NCI-H146 treated with DMSO at 0.1 percent for 48 hours (cell line): ENCODE measurements around the gene CYP19A1.

Experiments used
- DNase-seq: peaks from one replicate; lab custom pipeline; 2025; ENCODE audit not compliant: unreplicated experiment; lab: John Stamatoyannopoulos, UW

CYP19A1 gene

DNA sequence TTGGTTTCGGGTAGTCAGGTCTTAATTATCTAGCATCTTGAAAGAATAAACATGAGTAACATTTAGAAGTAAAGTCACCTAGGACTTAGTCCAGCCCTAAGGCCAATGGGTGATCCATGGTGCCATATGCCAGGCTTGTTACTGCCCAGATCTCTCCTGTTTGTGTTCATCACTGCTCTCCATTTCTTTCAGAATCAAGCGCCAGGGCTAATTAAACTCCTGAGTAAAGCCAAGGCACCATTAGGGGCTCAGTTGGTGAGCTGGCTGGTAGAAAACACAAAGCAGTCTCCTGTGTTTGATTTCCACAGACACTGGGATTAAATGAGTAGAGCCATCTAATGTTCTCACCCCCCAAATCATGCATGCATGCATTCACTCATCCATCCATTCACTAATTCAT lies 11.3 kb downstream of the CYP19A1 start:
- DNase-seq, result no peak

DNA sequence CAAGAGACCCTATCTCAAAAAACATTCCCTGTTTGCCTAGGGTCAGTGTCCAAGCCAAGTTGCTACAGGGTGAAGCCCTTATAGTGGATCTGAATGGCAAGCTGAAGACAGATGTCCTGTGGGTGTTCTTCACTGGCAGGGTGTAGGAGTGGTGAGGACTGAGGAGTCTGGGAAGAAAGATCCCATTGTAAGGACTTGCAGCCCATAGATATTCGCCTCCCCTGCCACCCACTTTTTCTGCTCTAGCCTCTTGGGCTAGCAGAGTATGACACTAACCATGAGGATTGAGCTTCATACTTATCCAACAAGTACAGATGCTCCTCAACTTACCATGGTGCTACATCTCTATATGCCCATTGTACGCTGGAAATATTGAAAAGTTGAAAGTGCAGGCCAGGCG lies 13.2 kb downstream of the CYP19A1 start:
- DNase-seq, result no peak

GRCh38 chr15:51323749-51324148 lies 14.6 kb downstream of the CYP19A1 start:
- DNase-seq, result no peak

DNA sequence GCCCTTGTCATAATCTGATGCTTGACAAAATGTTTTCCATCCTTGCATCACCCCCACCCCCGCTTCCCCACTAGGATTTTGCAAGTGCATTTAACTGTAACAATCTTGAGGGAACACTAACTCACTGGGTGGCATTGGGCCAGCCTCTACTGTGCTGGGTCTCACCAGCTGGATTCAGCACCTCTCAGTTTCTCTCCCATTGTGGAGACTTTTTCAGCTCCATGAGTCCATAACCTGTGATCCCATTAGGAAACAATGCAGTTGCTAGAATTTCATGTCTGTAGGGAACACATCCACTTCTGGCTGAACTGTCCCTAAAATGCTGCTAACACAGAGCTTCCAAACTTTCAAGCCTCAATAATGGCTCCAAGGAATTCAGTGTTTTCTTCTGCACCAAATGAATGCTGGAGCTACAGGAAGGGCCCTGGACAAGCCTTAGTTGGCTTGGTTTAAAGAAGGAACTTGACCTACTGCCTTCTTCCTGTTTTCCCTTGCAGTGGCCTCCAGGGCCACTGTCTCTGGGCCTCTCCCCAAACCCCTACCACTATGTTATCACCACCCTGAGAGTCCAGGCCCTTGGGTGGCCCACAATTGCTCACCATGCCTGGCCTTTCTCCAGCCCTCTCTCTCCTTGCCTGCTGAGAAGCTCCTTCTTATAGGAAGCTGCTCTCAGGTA lies 15.6 kb downstream of the CYP19A1 start:
- no peak for DNase-seq

GRCh38 chr15:51321316-51321715 lies 17.1 kb downstream of the CYP19A1 start:
- DNase-seq, result no peak

- DNase-seq, result no peak
These were observed 17.6 kb downstream of the CYP19A1 start for GRCh38 chr15:51320843-51321242.

GRCh38 chr15:51319539-51319938 lies 18.9 kb downstream of the CYP19A1 start:
- DNase-seq, result no peak

DNA sequence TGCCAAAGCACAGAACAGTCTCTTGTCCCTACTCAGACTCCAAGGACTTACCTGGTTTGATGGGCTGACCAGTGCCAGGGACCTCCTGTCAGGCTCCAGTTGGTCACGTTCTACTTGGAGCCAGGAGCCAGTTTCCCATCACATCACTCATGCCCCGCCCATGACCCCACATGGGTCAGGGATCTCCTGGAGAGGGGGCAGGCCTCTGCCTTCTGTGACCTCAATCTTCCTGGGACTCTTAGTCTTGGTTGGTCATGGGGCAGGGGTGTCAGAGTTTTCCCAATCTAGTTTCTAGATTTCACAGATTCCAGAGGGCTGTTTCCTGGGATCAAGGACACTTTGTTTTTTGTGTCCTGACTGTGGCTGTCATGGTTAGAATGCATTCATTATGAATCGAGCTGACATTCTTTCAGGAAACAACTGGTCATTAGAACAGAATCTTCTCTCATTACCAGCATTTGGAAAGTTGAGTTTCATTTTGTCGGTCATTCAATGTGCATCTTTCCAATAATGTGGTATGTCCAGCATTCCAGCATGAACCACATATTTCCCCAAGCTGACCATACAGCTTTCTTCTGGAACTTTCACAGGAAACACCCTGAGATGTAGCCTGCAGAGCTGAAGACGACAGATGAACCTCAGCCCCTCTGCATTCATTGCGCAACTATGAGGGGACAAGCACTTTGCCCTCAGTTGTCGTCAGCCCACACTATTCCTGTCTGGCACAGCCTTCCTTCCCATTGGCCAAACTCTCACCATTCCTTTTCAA lies 19.8 kb downstream of the CYP19A1 start:
- no peak for DNase-seq

- no peak for DNase-seq
These were observed 21.8 kb downstream of the CYP19A1 start for GRCh38 chr15:51316636-51317035.

DNA sequence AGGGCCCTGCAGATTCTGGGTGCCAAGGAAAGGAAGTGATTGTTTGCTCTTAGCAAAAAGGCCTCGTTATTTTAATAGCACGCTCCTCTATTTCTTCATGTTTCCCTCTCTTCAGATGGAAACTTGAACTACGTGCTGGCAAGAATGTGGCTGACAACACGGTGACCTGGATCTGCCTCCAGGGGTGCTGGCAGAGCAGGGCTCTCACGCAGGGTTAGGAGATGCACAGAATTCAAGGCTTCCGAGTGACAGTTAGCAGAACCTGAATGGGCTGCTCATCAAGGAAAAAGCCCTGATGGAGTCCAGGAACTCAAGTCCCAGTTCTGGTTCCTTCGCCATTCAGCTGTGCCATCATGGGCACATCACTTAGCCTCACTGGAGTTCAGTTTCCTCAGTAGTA lies 22.7 kb downstream of the CYP19A1 start:
- no peak for DNase-seq

DNA sequence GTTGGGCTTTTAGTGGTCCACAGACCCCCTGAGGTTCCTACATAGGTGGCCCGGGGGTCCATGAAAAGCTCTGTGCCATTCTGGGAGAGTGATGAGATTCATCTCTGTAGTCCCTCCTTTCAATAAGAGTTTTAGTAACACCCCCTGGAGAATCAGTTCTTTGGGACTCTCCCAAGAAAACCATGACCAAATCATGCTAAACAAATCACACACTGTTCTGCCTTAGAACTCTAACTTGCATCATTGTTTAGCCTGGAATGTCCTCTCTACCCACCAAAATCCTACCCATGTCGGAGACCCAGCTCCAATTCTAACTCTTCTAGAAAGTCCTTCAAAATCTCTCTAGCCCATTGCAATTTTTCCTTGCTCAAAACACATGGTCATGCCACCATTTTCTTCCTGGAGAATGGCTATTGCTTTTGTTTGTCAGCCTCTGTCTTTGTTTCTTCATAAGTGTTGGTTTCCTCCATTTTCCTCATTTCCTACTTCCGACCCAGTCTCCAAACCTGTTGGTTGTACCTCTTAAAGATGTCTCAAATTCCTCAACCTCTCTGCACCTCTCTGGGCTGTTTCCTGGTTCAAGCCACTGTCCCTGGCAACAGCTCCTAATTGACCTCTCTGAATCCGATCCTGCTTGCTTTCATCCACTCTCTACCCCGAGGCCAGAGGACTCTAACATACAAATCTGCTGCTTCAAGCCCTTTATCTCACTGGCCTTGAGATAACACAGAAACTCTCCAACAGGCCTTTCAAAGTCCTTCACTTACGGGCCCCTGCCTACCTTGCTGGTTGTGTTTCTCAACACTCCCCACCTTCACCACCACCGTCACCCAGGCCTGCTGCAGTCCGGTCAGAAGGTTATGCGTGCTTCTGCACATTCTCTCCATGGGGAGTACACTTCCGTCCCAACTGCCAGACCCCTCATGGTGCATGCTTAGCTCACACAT lies 23.7 kb downstream of the CYP19A1 start:
- DNase-seq, result no peak

GRCh38 chr15:51313644-51314280 lies 24.6 kb downstream of the CYP19A1 start:
- DNase-seq, result no peak

DNA sequence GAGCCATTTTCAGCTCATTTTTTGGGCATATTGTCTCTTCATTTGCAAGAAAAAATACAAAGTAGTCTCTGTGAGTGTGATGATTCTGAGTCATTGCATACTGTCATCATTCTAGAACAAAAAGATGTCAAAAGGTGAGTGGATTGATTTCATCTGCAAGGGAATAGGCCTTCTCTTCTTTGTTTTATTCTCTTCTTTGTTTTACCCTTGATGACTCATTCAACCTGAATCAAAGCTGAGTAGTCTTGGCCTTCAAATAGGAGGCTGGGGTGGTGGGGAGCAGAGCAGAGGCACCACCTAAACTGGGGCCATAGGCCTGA lies 25.4 kb downstream of the CYP19A1 start:
- no peak for DNase-seq

GRCh38 chr15:51312166-51313073 lies 26.0 kb downstream of the CYP19A1 start:
- DNase-seq, result no peak

DNA sequence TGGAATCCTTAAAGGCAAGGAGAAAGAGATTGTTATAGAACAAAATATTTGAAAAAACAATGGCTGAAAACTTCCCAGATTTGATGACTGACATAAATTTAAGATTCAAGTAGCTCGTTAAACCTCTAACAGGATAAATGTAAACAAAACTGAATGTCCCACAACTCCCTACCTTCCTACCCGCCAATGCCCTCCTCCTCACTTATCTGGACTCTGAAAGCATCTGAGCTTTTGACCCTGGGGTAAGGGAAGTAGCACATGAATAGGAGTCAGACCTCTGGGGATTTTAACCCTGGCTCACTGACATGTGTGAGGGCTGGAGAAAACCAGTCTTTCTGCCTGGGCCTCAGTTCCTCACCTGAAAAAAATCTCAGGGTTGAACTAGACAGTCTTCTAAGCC lies 26.9 kb downstream of the CYP19A1 start:
- no peak for DNase-seq

DNA sequence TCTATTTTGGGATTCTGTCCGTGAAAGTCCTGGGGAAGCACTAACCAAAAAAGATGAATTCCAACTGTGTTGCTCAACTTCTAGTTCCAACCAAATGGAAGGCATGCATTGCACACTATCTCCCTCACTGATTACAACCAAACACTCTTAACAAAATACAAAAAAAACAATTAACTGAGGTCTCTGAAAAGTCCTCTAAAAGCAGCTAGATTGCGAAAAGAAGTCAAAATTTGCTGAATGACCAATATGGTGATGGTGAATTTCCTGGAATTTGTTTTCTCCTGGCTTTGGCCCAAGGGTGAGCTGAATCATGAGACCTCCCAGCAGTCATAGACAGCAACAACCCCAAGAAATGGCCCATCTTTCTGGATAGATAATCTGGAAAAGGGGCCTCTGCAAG lies 28.3 kb downstream of the CYP19A1 start:
- no peak for DNase-seq

GRCh38 chr15:51307811-51308210 lies 30.6 kb downstream of the CYP19A1 start:
- no peak for DNase-seq

- no peak for DNase-seq
These were observed 31.1 kb downstream of the CYP19A1 start for GRCh38 chr15:51307325-51307724.

DNA sequence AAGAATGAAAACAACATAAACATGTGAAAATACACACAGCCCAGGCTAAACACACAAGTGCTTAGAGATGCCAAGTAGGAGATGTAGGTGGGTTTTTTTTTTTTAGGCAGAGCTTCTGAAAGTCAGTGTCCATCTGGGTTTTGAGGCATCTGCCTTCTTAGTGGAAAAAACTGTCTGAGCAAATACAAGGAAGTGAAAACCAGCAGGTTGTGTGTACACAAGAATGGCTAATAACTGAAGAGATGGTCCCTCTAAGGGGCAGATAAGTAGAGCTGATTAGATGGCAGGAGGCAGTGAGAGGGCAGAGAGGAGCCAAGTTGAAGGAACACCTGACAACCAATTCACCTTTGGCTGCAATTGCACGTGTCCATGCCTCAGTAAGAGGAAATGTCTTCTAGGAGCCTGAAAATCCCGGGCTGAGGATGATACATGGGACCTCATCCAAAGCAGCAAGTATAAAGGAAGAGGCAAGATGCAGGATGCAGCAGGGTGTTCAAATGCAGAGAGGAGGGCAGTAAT lies 34.9 kb downstream of the CYP19A1 start:
- DNase-seq, result no peak

- no peak for DNase-seq
These were observed 35.9 kb downstream of the CYP19A1 start for GRCh38 chr15:51302480-51302879.
